BJ (cell line): ENCODE results near the gene STK4. TPM values are rescaled to one million over a fixed set of nuclear protein-coding genes. Genes with fewer than 3 reads are reported as not detected.

ENCODE experiments used
- CTCF ChIA-PET: fragments of 350-600 bp; formaldehyde crosslinking; extraction: SDS; loops from one replicate; lab custom pipeline; 2021; ENCODE audit warnings: antibody characterized with exemption, inconsistent platforms; lab: Yijun Ruan, JAX
- POLR2A ChIA-PET: fragments of 300-600 bp; sonication (Branson Sonifier 250); formaldehyde crosslinking; extraction: SDS; loops from one replicate; lab custom pipeline; 2021; ENCODE audit warnings: antibody characterized with exemption; lab: Charles Lee
- DNase-seq: peaks from one replicate; pipeline ENCODE4 v3.0.0-alpha.2; 2011; ENCODE audit warnings: low read depth
- H3K27me3 ChIP-seq: 2 replicates; pipeline ENCODE4 v1.6.0; 2011; ENCODE audit warnings: low read length; ENCODE audit not compliant: control insufficient read depth, insufficient read depth
- H3K36me3 ChIP-seq: 2 replicates; pipeline ENCODE4 v1.5.1; 2011; ENCODE audit warnings: low read length; ENCODE audit not compliant: control insufficient read depth, insufficient read depth
- H3K4me3 ChIP-seq: 2 replicates; pipeline ENCODE4 v1.5.1; 2011; ENCODE audit warnings: low read depth, mild to moderate bottlenecking, control low read depth, low read length
- polyA plus RNA-seq: library from polyadenylated mRNA; depleted of rRNA; stranded (reverse); fragments of >200 nt; gene quantifications from 2 replicates; pipeline ENCODE4 v1.2.3, GENCODE V29; 2011
- TF ChIP-seq, protein P1 (sequence below): IDR thresholded peaks from 2 replicates; pipeline ENCODE4 v1.5.1; 2011; ENCODE audit warnings: low read depth, mild to moderate bottlenecking, control low read depth, inconsistent platforms, low read length, moderate library complexity; ENCODE audit not compliant: insufficient read depth

Gene STK4
- polyA plus RNA-seq, 1 experiment = 12.4 TPM

DNA sequence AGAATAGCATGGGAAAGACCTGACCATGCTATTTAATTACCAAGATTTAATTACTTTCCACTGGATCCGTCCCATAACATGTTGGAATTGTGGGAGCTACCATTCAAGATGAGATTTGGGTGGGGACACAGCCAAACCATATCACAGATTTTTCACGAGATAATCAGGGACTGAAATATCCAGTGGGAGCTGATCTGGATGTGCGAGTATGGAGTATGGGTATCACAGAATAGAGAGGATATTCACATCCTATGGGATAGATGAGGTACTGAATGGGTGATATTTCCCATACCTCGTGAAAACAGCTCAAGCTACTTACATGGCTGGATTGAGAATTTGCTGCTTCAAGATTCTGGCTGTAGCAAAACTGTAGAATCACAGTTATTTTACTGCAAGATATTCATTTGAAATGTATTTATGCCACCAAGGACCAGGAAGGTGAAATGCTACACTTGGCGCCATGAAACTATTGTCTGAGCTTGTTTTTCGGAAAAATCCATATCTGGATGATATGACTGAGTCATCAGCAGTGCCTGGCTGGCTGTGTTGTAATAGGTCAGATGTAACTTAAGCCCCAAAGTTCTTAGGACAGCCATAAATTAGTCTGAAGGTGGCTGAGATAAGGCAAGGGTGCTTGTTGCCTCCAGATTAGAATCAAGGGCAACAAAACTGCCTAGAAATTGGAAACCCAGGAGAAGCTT lies 104.8 kb downstream of the STK4 start:
- TF ChIP-seq, protein P1, sequence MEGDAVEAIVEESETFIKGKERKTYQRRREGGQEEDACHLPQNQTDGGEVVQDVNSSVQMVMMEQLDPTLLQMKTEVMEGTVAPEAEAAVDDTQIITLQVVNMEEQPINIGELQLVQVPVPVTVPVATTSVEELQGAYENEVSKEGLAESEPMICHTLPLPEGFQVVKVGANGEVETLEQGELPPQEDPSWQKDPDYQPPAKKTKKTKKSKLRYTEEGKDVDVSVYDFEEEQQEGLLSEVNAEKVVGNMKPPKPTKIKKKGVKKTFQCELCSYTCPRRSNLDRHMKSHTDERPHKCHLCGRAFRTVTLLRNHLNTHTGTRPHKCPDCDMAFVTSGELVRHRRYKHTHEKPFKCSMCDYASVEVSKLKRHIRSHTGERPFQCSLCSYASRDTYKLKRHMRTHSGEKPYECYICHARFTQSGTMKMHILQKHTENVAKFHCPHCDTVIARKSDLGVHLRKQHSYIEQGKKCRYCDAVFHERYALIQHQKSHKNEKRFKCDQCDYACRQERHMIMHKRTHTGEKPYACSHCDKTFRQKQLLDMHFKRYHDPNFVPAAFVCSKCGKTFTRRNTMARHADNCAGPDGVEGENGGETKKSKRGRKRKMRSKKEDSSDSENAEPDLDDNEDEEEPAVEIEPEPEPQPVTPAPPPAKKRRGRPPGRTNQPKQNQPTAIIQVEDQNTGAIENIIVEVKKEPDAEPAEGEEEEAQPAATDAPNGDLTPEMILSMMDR = no peak
- CTCF ChIA-PET = interaction anchor here (0.8 to 2.5 kb wide), 8 partner anchors 8 to 276 kb away, joined by 3 to 11 read pairs (median 4); no protein-coding TSS in a partner anchor
- H3K4me3 ChIP-seq = no peak overlapping the region
- DNase-seq = no peak
- no peaks in the 10 kb centered on the region for H3K27me3 ChIP-seq
- POLR2A ChIA-PET = no interaction called here
- H3K36me3 ChIP-seq = peaks cover 6% of the 10 kb centered on the region

- Histone ChIP-seq H3K36me3 (peaks cover 6% of the 10 kb centered on the region), H3K4me3 (no peak overlapping the region), H3K27me3 (no peaks in the 10 kb centered on the region)
- TF ChIP-seq, protein P1 = no peak
- ChIA-PET POLR2A (no interaction called here), CTCF (interaction anchor here (1.3 to 2.5 kb wide), 5 partner anchors 9 to 28 kb away, joined by 3 to 11 read pairs (median 4); no protein-coding TSS in a partner anchor)
- no peak for DNase-seq
These were observed 105.8 kb downstream of the STK4 start for GRCh38 chr20:45072066-45072465.

GRCh38 chr20:45073221-45073620 lies 106.9 kb downstream of the STK4 start:
- DNase-seq = no peak
- CTCF ChIA-PET = interaction anchor here (1.3 to 2.5 kb wide), 2 partner anchors 22 to 24 kb away, joined by 3 to 11 read pairs; no protein-coding TSS in a partner anchor
- TF ChIP-seq, protein P1 = no peak
- POLR2A ChIA-PET = no interaction called here
- H3K36me3 ChIP-seq = peaks cover 6% of the 10 kb centered on the region
- H3K27me3 ChIP-seq = no peaks in the 10 kb centered on the region
- no peak overlapping the region for H3K4me3 ChIP-seq

DNA sequence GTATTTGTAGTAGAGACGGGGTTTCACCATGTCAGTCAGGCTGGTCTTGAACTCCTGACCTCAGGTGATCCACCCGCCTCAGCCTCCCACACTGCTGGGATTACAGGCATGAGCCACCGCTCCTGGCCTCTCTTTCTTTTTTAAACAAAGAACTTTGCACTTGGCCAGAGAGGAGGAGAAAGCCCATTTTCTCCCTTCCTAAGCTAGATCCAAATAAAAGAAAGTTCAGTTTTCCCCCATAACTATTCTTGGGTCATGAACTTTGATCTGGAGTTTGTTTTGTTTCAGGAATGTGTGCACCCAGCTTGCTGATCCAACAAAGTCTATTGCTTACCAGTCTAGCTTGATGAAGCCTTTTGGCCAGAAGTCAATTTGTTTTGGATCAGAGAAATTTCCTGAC lies 111.2 kb downstream of the STK4 start:
- no peak overlapping the region for H3K4me3 ChIP-seq
- TF ChIP-seq, protein P1 = no peak
- H3K36me3 ChIP-seq = peaks cover 7% of the 10 kb centered on the region
- ChIA-PET CTCF (interaction anchor here (1.9 kb wide), 1 partner anchor 10 kb away, joined by 5 read pairs; no protein-coding TSS in a partner anchor), POLR2A (no interaction called here)
- no peak for DNase-seq
- no peaks in the 10 kb centered on the region for H3K27me3 ChIP-seq

GRCh38 chr20:45080867-45081624 lies 114.7 kb downstream of the STK4 start:
- Histone ChIP-seq H3K36me3 (0 out of 2 replicates have a peak, but pooled peaks cover 1% of the 10 kb centered on the region), H3K4me3 (no peak overlapping the region), H3K27me3 (no peaks in the 10 kb centered on the region)
- TF ChIP-seq, protein P1 = peak; percentile 54
- DNase-seq = no peak
- POLR2A ChIA-PET = no interaction called here
- CTCF ChIA-PET = interaction anchor here (0.9 kb wide), 1 partner anchor 9 kb away, joined by 3 read pairs; no protein-coding TSS in a partner anchor
